Suprapubic skin (tissue), 4 donors: ENCODE data around the gene NT5E. TPM values are rescaled to one million over a fixed set of nuclear protein-coding genes. Genes with fewer than 3 reads are reported as not detected.
"Not testable (repeated sequence)": the region's sequence is repeated elsewhere in the genome, so short reads cannot be mapped to it uniquely, and the experiment has no call there.

Experiments
- DNase-seq, 2 donors: peaks; one replicate each; pipeline ENCODE4 v3.0.0-alpha.2; 2019; ENCODE audit warnings: low spot score in 2 of 2
- H3K27ac ChIP-seq: fragments of 200-600 bp; sonication (generic); one replicate; pipeline ENCODE4 v1.5.1; 2019
- H3K27me3 ChIP-seq: fragments of 200-600 bp; sonication (generic); one replicate; pipeline ENCODE4 v1.5.1; 2019
- H3K36me3 ChIP-seq: fragments of 200-600 bp; sonication (generic); one replicate; pipeline ENCODE4 v1.5.1; 2019
- H3K4me1 ChIP-seq: fragments of 200-600 bp; sonication (generic); one replicate; pipeline ENCODE4 v1.5.1; 2019
- H3K4me3 ChIP-seq: fragments of 200-600 bp; sonication (generic); one replicate; pipeline ENCODE4 v1.5.1; 2019; ENCODE audit warnings: mild to moderate bottlenecking
- H3K9me3 ChIP-seq: fragments of 200-600 bp; sonication (generic); one replicate; pipeline ENCODE4 v1.5.1; 2019
- CTCF ChIP-seq, 2 donors: fragments of 200-600 bp in 1 of 2; fragments of 450-650 bp in 1 of 2; sonication (generic) in 1 of 2; IDR thresholded peaks; one replicate each; pipeline ENCODE4 v1.5.1; 2016 to 2019; ENCODE audit warnings: antibody characterized with exemption in 2 of 2, mild to moderate bottlenecking in 1 of 2, moderate library complexity in 1 of 2
- EP300 ChIP-seq: sonication (generic); formaldehyde crosslinking; IDR thresholded peaks from one replicate; pipeline ENCODE4 v1.6.1; 2017; ENCODE audit warnings: antibody characterized with exemption
- POLR2A ChIP-seq, 2 donors: fragments of 450-650 bp; IDR thresholded peaks; one replicate each; pipeline ENCODE4 v1.6.1; 2017; ENCODE audit warnings: antibody characterized with exemption in 2 of 2, mild to moderate bottlenecking in 2 of 2, moderate library complexity in 2 of 2
- POLR2AphosphoS5 ChIP-seq, 3 donors: sonication (generic); formaldehyde crosslinking; IDR thresholded peaks; one replicate each; pipeline ENCODE4 v1.6.1; 2017; ENCODE audit warnings: antibody characterized with exemption in 3 of 3
- WGBS: methylation state at CpG from one replicate; pipeline ENCODE4 v1.1.5; 2018; 5-methylcytosine and 5-hydroxymethylcytosine counted together
- total RNA-seq, 4 donors: library from RNA; depleted of rRNA; stranded (reverse); fragments of >200 nt; gene quantifications; one replicate each; pipeline ENCODE4 v1.1.0, GENCODE V29; 2016

Gene NT5E
- total RNA-seq, 4 donors from 2014 or later, result 1.1 to 8.7 (median 5.7) TPM

DNA sequence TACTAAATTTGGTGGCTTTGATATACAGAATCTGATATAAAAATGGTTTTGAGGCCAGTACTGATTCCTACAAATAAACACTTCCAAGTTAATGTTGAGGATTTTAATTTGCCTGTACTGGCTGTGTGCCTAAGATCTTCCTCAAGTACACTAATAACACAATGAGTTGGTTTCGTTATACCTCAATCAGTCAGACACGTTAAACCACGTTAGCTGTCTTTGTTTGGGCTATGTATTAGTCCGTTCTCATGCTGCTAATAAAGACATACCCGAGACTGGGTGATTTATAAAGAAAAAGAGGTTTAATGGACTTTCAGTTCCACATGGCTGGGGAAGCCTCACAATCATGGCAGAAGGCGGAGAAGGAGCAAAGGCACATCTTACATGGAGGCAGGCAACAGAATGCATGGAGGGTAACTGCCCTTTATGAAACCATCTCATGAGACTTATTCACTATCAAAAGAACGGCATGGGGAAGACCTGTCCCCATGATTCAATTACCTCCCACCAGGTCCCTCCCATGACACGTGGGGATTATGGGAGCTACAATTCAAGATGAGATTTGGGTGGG is 46.2 kb downstream of the NT5E start:
- no peak for DNase-seq
- Histone ChIP-seq H3K9me3 (no peaks in the 10 kb centered on the region), H3K4me1 (no peaks in the 10 kb centered on the region), H3K27me3 (no peaks in the 10 kb centered on the region), H3K27ac (no peak overlapping the region), H3K4me3 (no peak overlapping the region), H3K36me3 (no peaks in the 10 kb centered on the region)
- no peak for TF ChIP-seq EP300
- no peak for TF ChIP-seq CTCF (IDR thresholded peaks at IDR 0.05)
- WGBS, result 89% methylated on average over 8 of the region's 8 CpGs

- TF ChIP-seq CTCF (IDR thresholded peaks at IDR 0.05) (no peak), POLR2AphosphoS5 (IDR thresholded peaks at IDR 0.05) (no peak), EP300 (no peak), POLR2A (IDR thresholded peaks at IDR 0.05) (no peak)
- no peaks in the 10 kb centered on the region for H3K9me3 ChIP-seq
- H3K27ac ChIP-seq, result no peak overlapping the region
- H3K27me3 ChIP-seq, result no peaks in the 10 kb centered on the region
- H3K36me3 ChIP-seq, result no peaks in the 10 kb centered on the region
- H3K4me1 ChIP-seq, result no peaks in the 10 kb centered on the region
- WGBS, result 94% methylated on average over 5 of the region's 5 CpGs
- H3K4me3 ChIP-seq, result no peak overlapping the region
- DNase-seq, result no peak
Measured at GRCh38 chr6:85496856-85497255, 47.0 kb downstream of the NT5E start.

DNA sequence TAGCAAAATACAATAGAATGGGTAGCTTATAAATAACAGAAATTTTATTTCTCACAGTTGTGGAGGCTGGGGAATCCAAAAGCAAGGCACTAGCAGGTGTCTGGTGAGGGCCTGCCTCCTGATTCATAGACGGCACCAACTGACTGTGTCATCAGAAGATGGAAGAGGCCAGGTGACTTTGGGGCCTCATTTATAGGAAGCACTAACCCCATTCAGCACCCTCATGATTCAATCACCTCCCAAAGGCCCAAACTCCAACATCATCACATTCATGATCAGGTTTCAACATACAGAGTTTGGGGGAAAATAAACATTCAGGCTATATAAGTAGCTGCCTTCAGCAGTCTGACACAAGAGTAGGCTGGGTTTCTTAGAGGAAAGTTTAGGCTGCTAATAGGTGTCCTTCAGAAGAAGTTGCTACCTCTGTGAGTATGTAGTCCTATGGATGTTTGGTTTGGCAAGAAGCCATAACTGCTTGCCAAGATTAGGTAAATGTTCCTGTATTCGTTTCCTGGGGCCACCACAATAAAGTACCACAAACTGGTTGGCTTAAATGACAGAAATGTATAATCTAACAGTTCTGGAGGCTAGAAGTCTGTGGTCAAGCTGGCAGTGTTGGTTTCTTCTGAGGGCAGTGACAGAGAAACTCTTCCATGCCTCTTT is 48.8 kb downstream of the NT5E start:
- Histone ChIP-seq H3K4me1 (no peaks in the 10 kb centered on the region), H3K36me3 (peaks cover 12% of the 10 kb centered on the region), H3K27me3 (no peaks in the 10 kb centered on the region), H3K9me3 (no peaks in the 10 kb centered on the region), H3K27ac (no peak overlapping the region), H3K4me3 (no peak overlapping the region)
- no peak for DNase-seq
- TF ChIP-seq EP300 (no peak), POLR2AphosphoS5 (IDR thresholded peaks at IDR 0.05) (no peak), POLR2A (IDR thresholded peaks at IDR 0.05) (no peak)
- WGBS, result 72% methylated on average over 2 of the region's 2 CpGs

DNA sequence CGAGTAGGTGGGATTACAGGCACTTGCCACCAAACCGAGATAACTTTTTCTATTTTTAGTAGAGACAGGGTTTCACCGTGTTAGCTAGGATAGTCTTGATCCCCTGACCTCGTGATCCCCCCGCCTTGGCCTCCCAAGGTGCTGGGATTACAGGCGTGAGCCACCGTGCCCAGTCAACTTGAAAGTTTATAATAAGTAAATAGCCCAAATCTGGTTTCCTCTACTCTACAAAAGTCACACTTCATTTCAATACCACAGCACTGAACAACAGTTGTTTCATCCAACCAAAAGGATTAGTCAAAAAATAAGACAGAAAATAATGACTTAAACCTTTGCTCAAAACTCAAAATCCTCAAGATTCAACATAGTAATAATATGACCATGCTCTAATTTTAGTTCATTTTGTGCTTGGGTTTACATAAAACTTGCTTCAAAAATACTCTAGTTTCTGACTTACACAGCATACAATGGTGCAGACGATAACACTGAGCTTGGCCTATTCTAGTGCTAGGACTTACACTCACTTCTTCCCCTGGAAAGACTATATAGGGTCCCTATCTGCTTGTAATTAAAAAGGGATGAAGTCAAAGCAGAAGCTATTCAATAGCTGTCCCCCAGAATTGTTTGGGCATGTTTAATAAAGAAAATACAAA is 56.7 kb downstream of the NT5E start:
- Histone ChIP-seq H3K36me3 (peaks cover 38% of the 10 kb centered on the region), H3K4me1 (no peaks in the 10 kb centered on the region), H3K9me3 (no peaks in the 10 kb centered on the region)

DNA sequence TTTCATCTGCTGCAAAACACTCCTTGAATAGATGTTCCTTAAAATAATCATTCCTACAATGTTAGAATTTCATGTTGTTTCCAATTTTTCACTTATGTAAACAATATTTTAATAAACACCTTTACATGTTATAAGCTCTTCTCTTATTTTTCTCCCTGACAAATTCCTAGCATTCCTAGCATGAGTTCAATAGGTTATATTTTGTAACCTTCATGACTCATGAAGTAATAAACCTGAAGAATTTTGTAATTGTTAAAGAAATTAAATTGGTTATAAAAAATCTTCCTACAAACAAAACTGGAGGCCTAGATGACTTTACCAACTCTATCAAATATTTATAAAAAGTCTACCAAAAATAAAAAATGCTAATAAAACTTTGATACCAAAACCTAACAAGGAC is 66.3 kb downstream of the NT5E start:
- no peaks in the 10 kb centered on the region for H3K9me3 ChIP-seq
- H3K4me1 ChIP-seq, result no peaks in the 10 kb centered on the region
- H3K4me3 ChIP-seq, result no peak overlapping the region
- H3K36me3 ChIP-seq, result peaks cover 56% of the 10 kb centered on the region
- H3K27me3 ChIP-seq, result no peaks in the 10 kb centered on the region
- H3K27ac ChIP-seq, result no peak overlapping the region
- DNase-seq, result no peak
- no peak for TF ChIP-seq POLR2AphosphoS5 (IDR thresholded peaks at IDR 0.05)
- TF ChIP-seq POLR2A (IDR thresholded peaks at IDR 0.05), result no peak

More for the DNA sequence above, 56.7 kb downstream of the NT5E start:
- H3K27ac ChIP-seq, result no peak overlapping the region
- no peak for TF ChIP-seq CTCF (IDR thresholded peaks at IDR 0.05)
- TF ChIP-seq EP300, result no peak
- no peak for TF ChIP-seq POLR2AphosphoS5 (IDR thresholded peaks at IDR 0.05)
- WGBS, result 90% methylated on average over 8 of the region's 8 CpGs
- no peak for DNase-seq
- no peaks in the 10 kb centered on the region for H3K27me3 ChIP-seq
- H3K4me3 ChIP-seq, result no peak overlapping the region

- not testable (repeated sequence) for H3K4me3 ChIP-seq, DNase-seq, H3K9me3 ChIP-seq, H3K27ac ChIP-seq, H3K4me1 ChIP-seq, H3K27me3 ChIP-seq
- H3K36me3 ChIP-seq, result peaks cover 62% of the 10 kb centered on the region
- WGBS, result 95% methylated on average over 2 of the region's 2 CpGs
Measured at GRCh38 chr6:85524281-85524680, 74.4 kb downstream of the NT5E start.
